ENCODE results near the gene CFAP46.
"Not testable (repeated sequence)": the region's sequence is repeated elsewhere in the genome, so short reads cannot be mapped to it uniquely, and the experiment has no call there.

The CFAP46 gene

DNA sequence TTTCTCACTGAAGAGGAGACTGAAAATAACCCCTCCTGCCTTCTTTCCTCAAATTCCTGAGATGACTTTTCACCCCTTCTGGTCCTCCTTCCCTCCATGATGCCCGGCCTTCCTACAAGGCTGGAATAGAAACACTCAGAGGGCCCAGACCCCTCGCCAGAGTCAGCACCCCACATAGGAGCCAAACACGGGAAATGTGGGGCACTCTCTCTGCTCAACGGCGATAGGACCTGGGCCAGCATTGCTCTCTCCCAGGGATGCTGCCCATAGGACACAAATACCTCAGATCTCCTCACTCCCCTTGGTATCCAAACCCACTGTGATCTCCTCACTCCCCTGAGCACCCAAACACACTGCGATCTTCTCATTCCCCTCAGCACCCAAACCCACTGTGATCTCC, 7.4 kb downstream of the CFAP46 start:
- peaks cover 3% of the 10 kb centered on the region for H3K27me3 ChIP-seq (ENCODE audit: control insufficient read depth, insufficient read depth, low read length)
- H3K36me3 ChIP-seq (ENCODE audit: control insufficient read depth, insufficient read depth, low read length): no peaks in the 10 kb centered on the region

DNA sequence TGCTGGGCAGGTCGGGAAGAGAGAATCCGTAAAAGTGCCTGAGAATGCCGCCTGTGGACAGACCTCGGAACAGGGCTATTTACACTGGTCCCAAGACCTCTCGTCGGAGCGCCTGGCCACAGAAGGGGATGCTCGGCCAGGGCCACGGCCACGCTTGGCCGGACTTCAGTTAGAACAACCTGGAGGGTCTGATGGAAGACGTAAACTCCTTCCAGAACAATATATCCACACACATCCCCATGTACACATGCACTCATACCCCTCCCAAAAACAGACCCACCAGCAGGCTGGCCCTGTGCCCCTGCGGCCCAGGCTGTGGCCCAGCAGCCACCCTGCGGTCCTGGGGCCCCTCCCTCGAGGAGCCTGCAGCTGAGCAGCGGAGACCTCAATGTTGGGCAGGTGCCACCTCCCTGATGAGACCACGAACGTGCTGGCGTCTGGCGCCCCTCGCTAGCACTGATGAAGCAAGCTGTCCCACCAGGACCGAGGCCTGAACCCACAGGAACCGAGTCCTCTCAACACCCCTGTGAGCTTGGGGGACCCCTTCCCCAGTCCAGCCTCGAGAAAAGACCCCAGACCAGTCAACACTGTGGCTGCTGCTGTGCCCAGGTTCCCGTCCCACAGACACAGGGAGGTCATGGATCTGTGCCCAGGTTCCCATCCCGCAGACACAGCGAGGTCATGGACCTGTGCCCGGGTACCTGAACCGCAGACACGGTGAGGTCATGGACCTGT, 8.9 kb downstream of the CFAP46 start:
- Histone ChIP-seq H3K9ac (ENCODE audit: low read length) (no peak overlapping the region), H3K27me3 (ENCODE audit: control insufficient read depth, insufficient read depth, low read length) (no peaks in the 10 kb centered on the region), H3K36me3 (ENCODE audit: control insufficient read depth, insufficient read depth, low read length) (no peaks in the 10 kb centered on the region), H3K9me3 (ENCODE audit: control insufficient read depth, low read length) (no peaks in the 10 kb centered on the region), H3K4me3 (ENCODE audit: low read length) (no peak overlapping the region), H3K4me1 (ENCODE audit: control insufficient read depth, insufficient read depth, low read length) (no peaks in the 10 kb centered on the region)

More for the DNA sequence above, 7.4 kb downstream of the CFAP46 start:
- Histone ChIP-seq H3K4me3 (ENCODE audit: low read length) (no peak overlapping the region), H3K9me3 (ENCODE audit: control insufficient read depth, low read length) (no peaks in the 10 kb centered on the region), H3K9ac (ENCODE audit: low read length) (no peak overlapping the region), H3K4me1 (ENCODE audit: control insufficient read depth, insufficient read depth, low read length) (no peaks in the 10 kb centered on the region)

DNA sequence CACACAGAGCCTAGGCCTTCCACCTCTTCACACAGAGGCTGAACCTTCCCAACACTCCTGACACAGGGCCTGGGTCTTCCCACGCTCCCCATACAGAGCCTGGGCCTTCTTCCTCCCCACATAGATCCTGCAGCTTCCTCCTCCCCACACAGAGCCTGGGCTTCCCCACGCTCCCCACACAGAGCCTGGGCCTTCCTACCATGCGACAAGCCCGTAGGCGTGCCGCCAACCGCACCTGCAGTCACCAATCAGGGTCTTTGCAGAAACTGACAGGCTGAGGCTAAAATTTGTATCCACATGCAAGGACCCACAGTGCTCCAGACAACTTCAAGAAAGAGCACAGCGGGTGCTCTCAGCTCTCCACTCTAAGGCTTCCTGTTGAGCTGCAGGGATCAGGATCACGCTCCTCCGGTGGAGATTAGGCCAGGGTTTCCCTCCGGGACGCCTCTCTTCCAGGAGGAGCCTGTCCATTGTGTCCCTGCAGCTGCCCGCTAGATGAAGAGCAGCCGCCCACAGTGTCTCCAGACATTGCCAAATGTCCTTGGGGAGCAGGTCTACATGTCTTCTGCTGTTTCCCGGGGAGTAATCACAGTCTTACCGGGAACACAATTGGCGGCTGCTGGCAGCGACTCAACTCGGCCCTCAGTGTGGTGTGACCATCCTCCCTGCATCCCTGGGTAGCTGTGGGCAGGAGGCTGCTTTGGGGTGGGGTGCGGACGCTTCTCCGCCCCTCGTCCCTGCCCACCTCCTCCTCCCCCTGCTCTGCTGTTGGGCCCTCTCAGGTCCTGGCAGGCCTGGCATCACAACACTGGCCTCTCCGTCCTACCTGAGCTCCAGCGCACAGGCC, 9.7 kb downstream of the CFAP46 start:
- Histone ChIP-seq H3K9me3 (ENCODE audit: control insufficient read depth, low read length) (no peaks in the 10 kb centered on the region), H3K4me3 (ENCODE audit: low read length) (no peak overlapping the region), H3K4me1 (ENCODE audit: control insufficient read depth, insufficient read depth, low read length) (no peaks in the 10 kb centered on the region), H3K27me3 (ENCODE audit: control insufficient read depth, insufficient read depth, low read length) (no peaks in the 10 kb centered on the region), H3K36me3 (ENCODE audit: control insufficient read depth, insufficient read depth, low read length) (no peaks in the 10 kb centered on the region), H3K9ac (ENCODE audit: low read length) (no peak overlapping the region)

DNA sequence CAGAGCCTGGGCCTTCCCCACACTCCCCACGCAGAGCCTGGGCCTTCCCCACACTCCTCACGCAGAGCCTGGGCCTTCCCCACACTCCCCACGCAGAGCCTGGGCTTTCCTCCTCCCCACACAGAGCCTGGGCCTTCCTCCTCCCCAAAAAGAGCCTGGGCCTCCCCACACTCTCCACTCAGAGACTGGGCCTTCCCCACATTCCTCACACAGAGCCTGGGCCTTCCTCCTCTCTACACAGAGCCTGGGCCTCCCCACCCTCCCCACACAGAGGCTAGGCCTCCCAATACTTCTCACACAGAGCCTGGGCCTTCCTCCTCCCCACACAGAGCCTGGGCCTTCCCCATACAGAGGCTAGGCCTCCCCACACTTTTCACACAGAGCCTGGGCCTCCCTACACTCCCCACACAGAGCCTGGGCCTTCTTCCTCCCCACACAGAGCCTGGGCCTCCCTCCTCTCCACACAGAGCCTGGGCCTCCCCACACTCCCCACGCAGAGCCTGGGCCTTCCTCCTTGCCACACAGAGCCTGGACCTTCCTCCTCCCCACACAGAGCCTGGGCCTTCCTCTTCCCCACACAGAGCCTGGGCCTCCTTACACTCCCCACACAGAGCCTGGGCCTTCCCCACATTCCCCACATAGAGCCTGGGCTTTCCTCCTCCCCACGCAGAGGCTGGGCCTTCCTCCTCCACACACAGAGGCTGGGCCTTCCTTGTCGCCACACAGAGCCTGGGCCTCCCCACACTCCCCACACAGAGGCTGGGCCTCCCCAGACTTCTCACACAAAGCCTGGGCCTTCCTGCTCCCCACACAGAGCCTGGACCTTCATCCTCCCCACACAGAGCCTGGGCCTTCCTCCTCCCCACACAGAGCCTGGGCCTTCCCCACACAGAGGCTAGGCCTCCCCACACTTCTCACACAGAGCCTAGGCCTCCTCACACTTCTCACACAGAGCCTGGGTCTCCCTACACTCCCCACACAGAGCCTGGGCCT, 10.8 kb downstream of the CFAP46 start:
- H3K27me3 ChIP-seq (ENCODE audit: control insufficient read depth, insufficient read depth, low read length); H3K9me3 ChIP-seq (ENCODE audit: control insufficient read depth, low read length); H3K9ac ChIP-seq (ENCODE audit: low read length); H3K4me1 ChIP-seq (ENCODE audit: control insufficient read depth, insufficient read depth, low read length); H3K36me3 ChIP-seq (ENCODE audit: control insufficient read depth, insufficient read depth, low read length); H3K4me3 ChIP-seq (ENCODE audit: low read length): not testable (repeated sequence)

DNA sequence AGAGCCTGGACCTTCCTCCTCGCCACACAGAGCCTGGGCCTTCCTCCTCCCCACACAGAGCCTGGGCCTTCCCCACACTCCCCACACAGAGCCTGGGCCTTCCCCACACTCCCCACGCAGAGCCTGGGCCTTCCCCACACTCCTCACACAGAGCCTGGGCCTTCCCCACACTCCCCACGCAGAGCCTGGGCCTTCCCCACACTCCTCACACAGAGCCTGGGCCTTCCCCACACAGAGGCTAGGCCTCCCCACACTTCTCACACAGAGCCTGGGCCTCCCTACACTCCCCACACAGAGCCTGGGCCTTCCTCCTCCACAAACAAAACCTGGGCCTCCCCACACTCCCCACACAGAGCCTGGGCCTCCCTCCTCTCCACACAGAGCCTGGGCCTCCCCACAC, 11.7 kb downstream of the CFAP46 start:
- not testable (repeated sequence) for H3K27me3 ChIP-seq (ENCODE audit: control insufficient read depth, insufficient read depth, low read length); H3K36me3 ChIP-seq (ENCODE audit: control insufficient read depth, insufficient read depth, low read length)

DNA sequence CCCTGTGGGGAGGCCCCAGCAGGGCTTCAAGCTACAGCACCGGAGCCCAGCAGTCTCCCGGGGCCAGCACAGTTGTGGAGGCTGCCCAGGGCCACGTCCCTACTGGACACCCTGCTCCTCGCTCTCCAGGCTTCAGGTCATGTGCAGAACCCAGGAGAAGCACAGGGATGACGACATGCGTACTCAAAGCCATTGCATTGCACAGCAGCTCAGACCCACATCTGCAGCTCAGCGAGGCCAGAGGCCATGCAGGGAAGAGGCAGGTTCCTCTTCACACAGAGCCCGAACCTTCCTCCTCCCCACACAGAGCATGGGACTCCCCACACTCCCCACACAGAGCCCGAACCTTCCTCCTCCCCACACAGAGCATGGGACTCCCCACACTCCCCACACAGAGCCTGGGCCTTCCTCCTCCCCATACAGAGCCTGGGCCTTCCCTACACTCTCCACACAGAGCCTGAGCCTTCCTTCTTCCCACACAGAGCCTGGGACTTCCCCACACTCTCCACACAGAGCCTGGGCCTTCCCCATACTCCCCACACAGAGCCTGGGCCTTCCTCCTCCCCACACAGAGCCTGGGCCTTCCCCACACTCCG, 12.3 kb downstream of the CFAP46 start:
- Histone ChIP-seq H3K36me3 (ENCODE audit: control insufficient read depth, insufficient read depth, low read length) (no peaks in the 10 kb centered on the region), H3K4me3 (ENCODE audit: low read length) (no peak overlapping the region), H3K4me1 (ENCODE audit: control insufficient read depth, insufficient read depth, low read length) (no peaks in the 10 kb centered on the region), H3K9ac (ENCODE audit: low read length) (no peak overlapping the region), H3K27me3 (ENCODE audit: control insufficient read depth, insufficient read depth, low read length) (no peaks in the 10 kb centered on the region), H3K9me3 (ENCODE audit: control insufficient read depth, low read length) (no peaks in the 10 kb centered on the region)

More for the DNA sequence above, 11.7 kb downstream of the CFAP46 start:
- not testable (repeated sequence) for H3K4me1 ChIP-seq (ENCODE audit: control insufficient read depth, insufficient read depth, low read length); H3K9ac ChIP-seq (ENCODE audit: low read length); H3K4me3 ChIP-seq (ENCODE audit: low read length); H3K9me3 ChIP-seq (ENCODE audit: control insufficient read depth, low read length)

DNA sequence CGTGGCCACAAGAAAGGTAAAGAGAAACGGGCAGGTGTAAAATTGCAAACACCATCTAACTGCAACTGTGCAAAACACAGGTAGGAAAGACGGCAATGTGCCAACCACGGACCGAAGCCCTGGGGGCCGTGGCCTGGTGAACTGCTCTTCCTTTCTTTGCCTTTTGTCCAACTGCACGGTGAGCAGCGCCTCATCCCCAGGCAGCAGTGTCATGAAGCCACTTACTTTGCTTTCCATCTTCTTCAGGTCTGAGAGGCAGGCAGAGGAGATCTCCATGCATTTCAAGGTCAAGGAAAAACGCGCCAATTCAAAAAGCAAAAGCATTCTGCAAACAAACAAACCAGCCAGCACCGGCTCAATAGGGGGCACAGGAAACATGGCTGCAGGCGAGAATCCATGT, 12.9 kb downstream of the CFAP46 start:
- no peaks in the 10 kb centered on the region for H3K9me3 ChIP-seq (ENCODE audit: control insufficient read depth, low read length)
- no peaks in the 10 kb centered on the region for H3K4me1 ChIP-seq (ENCODE audit: control insufficient read depth, insufficient read depth, low read length)
- H3K36me3 ChIP-seq (ENCODE audit: control insufficient read depth, insufficient read depth, low read length): no peaks in the 10 kb centered on the region
- H3K27me3 ChIP-seq (ENCODE audit: control insufficient read depth, insufficient read depth, low read length): no peaks in the 10 kb centered on the region
- no peak overlapping the region for H3K9ac ChIP-seq (ENCODE audit: low read length)
- H3K4me3 ChIP-seq (ENCODE audit: low read length): no peak overlapping the region

DNA sequence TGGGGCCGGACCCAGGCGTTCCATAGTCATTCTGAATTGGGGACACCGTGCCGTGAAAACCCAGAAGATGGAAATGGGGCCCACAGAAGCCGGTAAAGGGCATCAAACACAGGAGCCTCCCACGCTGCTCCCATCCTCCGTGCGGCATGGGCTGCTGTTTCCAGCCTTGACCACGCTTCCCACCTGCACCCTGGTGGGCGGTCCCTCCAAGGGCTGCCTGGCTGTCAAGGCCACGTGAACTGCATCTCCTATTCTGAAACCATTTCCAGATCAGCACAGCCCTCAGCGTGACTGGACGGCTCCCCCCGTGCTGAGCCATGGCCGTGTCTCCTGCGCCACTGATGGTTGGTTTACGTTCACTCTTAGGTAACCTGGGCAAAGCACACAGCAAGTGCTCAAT, 14.1 kb downstream of the CFAP46 start:
- Histone ChIP-seq H3K36me3 (ENCODE audit: control insufficient read depth, insufficient read depth, low read length) (no peaks in the 10 kb centered on the region), H3K4me1 (ENCODE audit: control insufficient read depth, insufficient read depth, low read length) (no peaks in the 10 kb centered on the region), H3K9me3 (ENCODE audit: control insufficient read depth, low read length) (no peaks in the 10 kb centered on the region), H3K27me3 (ENCODE audit: control insufficient read depth, insufficient read depth, low read length) (no peaks in the 10 kb centered on the region), H3K9ac (ENCODE audit: low read length) (no peak overlapping the region), H3K4me3 (ENCODE audit: low read length) (no peak overlapping the region)

DNA sequence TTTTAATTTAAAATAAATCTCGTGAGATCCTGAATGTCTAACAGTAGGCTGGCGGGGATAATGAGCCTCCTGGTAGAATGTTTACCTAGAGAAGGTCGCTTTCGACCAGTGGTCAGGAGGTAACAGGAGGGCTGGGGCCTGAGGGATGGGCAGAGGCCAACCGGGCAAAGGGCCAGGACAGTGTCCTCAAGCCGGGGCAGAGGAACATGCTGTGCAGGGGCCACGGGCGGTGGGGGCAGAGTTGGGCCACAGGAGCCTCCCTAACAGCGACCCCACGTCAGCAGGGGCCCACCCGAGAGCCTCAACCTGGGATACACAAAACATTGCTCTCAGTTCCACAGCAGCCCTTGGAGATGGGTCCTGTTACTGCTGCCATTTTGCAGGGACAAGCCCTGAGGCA, 14.5 kb downstream of the CFAP46 start:
- H3K9ac ChIP-seq (ENCODE audit: low read length): no peak overlapping the region
- H3K9me3 ChIP-seq (ENCODE audit: control insufficient read depth, low read length): no peaks in the 10 kb centered on the region
- H3K36me3 ChIP-seq (ENCODE audit: control insufficient read depth, insufficient read depth, low read length): no peaks in the 10 kb centered on the region
- H3K27me3 ChIP-seq (ENCODE audit: control insufficient read depth, insufficient read depth, low read length): no peaks in the 10 kb centered on the region
- no peaks in the 10 kb centered on the region for H3K4me1 ChIP-seq (ENCODE audit: control insufficient read depth, insufficient read depth, low read length)
- H3K4me3 ChIP-seq (ENCODE audit: low read length): no peak overlapping the region

DNA sequence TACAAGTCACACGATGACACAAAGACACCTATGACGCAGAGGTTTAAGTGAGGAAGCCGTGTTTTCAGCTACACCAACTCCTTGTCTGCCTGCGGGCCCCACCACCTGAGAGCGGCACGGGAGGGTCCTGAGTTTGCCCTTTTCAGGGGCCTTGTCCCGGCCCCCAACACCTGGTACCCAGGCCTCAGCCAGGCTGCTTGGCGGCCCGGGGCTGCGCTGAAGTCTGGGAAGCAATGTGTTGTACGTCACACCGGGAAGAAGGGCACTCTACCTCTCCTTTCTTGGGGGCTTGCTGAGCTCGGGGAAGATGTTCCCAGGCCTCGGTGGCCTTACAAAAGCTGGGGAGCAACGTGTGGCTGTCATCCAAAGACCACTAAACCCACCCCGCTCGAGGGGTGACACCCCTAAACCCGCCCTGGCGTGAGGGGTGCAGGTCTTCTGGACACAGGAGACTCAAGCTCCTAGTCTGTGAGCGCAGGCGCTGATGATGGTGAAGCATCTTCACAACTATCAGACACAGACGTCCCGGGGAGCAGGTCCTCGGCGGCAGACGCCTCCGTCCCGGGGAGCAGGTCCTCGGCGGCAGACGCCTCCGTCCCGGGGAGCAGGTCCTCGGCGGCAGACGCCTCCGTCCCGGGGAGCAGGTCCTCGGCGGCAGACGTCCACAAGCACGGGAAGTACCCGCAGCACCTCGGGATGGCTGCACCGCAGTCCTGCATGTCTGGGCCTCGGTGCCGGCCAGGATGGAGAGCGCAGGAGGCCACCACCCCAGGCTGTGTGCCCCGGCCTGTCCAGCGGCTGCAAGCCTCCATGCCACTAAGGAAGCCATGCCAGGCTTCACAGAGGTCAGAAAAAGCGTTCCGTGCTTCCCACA, 15.4 kb downstream of the CFAP46 start:
- no peak overlapping the region for H3K4me3 ChIP-seq (ENCODE audit: low read length)
- no peaks in the 10 kb centered on the region for H3K27me3 ChIP-seq (ENCODE audit: control insufficient read depth, insufficient read depth, low read length)
- H3K9ac ChIP-seq (ENCODE audit: low read length): no peak overlapping the region

DNA sequence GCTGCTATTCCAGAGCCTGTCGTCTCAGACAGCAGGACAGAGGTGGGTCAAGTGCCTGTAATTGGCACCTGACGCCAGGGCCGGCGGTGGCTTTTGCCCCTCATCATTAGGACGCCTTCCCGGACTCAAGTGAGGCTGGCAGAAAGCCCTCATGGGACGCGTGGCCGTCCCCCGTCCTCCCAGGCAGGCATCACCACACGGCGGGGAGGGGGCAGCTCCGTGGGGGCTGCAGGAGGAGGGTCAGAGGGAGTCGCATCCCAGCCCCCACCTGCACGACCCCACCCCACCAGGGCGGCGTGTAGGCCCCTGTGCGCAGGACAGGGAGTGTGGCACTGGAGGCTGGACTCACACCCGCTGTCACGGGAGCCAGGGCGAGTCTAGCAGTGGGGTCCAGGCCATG, 16.3 kb downstream of the CFAP46 start:
- no peaks in the 10 kb centered on the region for H3K27me3 ChIP-seq (ENCODE audit: control insufficient read depth, insufficient read depth, low read length)
- H3K36me3 ChIP-seq (ENCODE audit: control insufficient read depth, insufficient read depth, low read length): no peaks in the 10 kb centered on the region
- H3K9me3 ChIP-seq (ENCODE audit: control insufficient read depth, low read length): no peaks in the 10 kb centered on the region
- H3K4me3 ChIP-seq (ENCODE audit: low read length): no peak overlapping the region
- H3K9ac ChIP-seq (ENCODE audit: low read length): no peak overlapping the region
- H3K4me1 ChIP-seq (ENCODE audit: control insufficient read depth, insufficient read depth, low read length): peaks cover 9% of the 10 kb centered on the region

More for the DNA sequence above, 15.4 kb downstream of the CFAP46 start:
- Histone ChIP-seq H3K36me3 (ENCODE audit: control insufficient read depth, insufficient read depth, low read length) (no peaks in the 10 kb centered on the region), H3K4me1 (ENCODE audit: control insufficient read depth, insufficient read depth, low read length) (peaks cover 6% of the 10 kb centered on the region), H3K9me3 (ENCODE audit: control insufficient read depth, low read length) (no peaks in the 10 kb centered on the region)
